Measurements from ENCODE around the gene SERP2.

Gene SERP2

DNA sequence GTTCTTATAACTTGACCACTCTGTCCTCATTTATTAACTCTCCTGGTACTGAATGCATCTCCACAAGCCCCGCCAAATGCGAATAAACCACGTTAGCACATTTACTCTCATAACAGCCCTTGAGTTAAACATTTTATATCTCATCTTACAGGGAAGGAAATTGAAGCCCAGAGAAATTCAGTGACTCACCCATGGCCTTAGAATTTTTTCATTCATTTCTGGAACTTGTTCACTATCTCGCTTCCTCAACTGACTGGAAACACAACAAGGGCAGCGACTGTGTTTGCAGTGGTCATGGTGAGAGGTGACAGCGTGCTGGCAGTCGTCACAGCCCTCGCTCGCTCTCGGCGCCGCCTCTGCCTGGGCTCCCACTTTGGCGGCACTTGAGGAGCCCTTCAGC is 39.5 kb downstream of the SERP2 start:
- no peaks in the 10 kb centered on the region for H3K79me2 ChIP-seq (ENCODE audit: low read length)
- peaks cover 5% of the 10 kb centered on the region for H3K4me1 ChIP-seq (ENCODE audit: low read length)
- H3K4me3 ChIP-seq (ENCODE audit: low read length), result no peak overlapping the region
- H3K27me3 ChIP-seq (ENCODE audit: low read depth, low read length), result peaks cover 23% of the 10 kb centered on the region
- no peak for TF ChIP-seq EZH2phosphoT487 (IDR thresholded peaks at IDR 0.05; ENCODE audit: low read depth)
- TF ChIP-seq, protein P1, sequence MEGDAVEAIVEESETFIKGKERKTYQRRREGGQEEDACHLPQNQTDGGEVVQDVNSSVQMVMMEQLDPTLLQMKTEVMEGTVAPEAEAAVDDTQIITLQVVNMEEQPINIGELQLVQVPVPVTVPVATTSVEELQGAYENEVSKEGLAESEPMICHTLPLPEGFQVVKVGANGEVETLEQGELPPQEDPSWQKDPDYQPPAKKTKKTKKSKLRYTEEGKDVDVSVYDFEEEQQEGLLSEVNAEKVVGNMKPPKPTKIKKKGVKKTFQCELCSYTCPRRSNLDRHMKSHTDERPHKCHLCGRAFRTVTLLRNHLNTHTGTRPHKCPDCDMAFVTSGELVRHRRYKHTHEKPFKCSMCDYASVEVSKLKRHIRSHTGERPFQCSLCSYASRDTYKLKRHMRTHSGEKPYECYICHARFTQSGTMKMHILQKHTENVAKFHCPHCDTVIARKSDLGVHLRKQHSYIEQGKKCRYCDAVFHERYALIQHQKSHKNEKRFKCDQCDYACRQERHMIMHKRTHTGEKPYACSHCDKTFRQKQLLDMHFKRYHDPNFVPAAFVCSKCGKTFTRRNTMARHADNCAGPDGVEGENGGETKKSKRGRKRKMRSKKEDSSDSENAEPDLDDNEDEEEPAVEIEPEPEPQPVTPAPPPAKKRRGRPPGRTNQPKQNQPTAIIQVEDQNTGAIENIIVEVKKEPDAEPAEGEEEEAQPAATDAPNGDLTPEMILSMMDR (IDR thresholded peaks at IDR 0.05; ENCODE audit: low read depth, low read length), result no peak
- H4K20me1 ChIP-seq (ENCODE audit: insufficient read depth, low read length), result no peaks in the 10 kb centered on the region
- H3K9ac ChIP-seq (ENCODE audit: low read length), result no peak overlapping the region
- no peaks in the 10 kb centered on the region for H3K9me3 ChIP-seq (ENCODE audit: insufficient read depth, low read length)
- no peak overlapping the region for H3K27ac ChIP-seq (ENCODE audit: low read length)
- H3K36me3 ChIP-seq (replicated peaks; ENCODE audit: low read depth, low read length), result no peaks in the 10 kb centered on the region
- H2AFZ ChIP-seq (ENCODE audit: low read depth, low read length), result no peak overlapping the region
- H3K4me2 ChIP-seq (ENCODE audit: low read length), result no peak overlapping the region

DNA sequence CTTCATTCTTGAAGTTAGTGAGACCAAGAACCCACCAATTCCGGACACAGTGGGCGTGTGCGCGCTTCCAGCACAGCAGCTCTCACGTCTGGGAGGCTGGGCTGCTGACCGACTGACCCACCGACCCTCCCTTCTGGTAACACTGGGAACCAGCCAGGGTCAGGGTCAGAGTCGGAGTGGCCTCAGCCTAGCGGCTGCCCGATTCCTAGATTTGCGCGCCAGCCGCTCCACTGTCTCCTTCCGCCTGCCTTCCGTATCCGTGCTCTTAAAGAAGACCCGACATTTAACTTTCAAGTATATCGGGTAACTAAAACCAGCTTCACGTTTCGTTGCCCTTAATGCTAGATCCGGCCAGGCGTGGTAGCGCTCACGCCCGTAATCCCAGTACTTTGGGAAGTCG is 41.1 kb downstream of the SERP2 start:
- Histone ChIP-seq H3K4me2 (ENCODE audit: low read length) (no peak overlapping the region), H3K4me1 (ENCODE audit: low read length) (peaks cover 6% of the 10 kb centered on the region), H3K9me3 (ENCODE audit: insufficient read depth, low read length) (no peaks in the 10 kb centered on the region), H2AFZ (ENCODE audit: low read depth, low read length) (no peak overlapping the region), H3K4me3 (ENCODE audit: low read length) (no peak overlapping the region), H4K20me1 (ENCODE audit: insufficient read depth, low read length) (no peaks in the 10 kb centered on the region), H3K9ac (ENCODE audit: low read length) (no peak overlapping the region), H3K79me2 (ENCODE audit: low read length) (no peaks in the 10 kb centered on the region), H3K27me3 (ENCODE audit: low read depth, low read length) (peaks cover 14% of the 10 kb centered on the region), H3K36me3 (replicated peaks; ENCODE audit: low read depth, low read length) (no peaks in the 10 kb centered on the region), H3K27ac (ENCODE audit: low read length) (no peak overlapping the region)
- TF ChIP-seq, protein P1 (IDR thresholded peaks at IDR 0.05; ENCODE audit: low read depth, low read length), result no peak
- TF ChIP-seq EZH2phosphoT487 (IDR thresholded peaks at IDR 0.05; ENCODE audit: low read depth), result no peak

DNA sequence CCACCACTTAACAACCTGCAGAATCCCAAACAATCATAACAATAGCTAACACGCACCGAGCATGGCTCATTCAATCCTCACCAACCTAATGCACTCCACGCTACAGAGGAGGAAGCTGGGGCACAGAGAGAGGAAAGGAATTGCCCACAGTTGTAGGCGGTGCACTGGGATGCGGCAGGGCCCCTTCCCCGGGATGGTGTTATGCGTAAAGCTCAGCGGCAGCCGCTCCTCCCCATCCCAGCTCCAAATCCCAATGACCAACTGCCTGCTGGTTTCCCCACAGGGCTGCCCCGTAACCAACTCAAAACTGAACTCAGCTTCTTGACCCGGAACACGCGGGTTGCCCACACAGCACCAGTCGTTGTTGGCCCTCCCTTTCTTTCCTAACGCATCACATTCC is 42.2 kb downstream of the SERP2 start:
- H2AFZ ChIP-seq (ENCODE audit: low read depth, low read length), result no peak overlapping the region
- H3K79me2 ChIP-seq (ENCODE audit: low read length), result no peaks in the 10 kb centered on the region
- no peak overlapping the region for H3K4me2 ChIP-seq (ENCODE audit: low read length)

GRCh38 chr13:44416301-44416700 is 42.7 kb downstream of the SERP2 start:
- Histone ChIP-seq H3K27me3 (ENCODE audit: low read depth, low read length) (peaks cover 11% of the 10 kb centered on the region), H3K4me2 (ENCODE audit: low read length) (no peak overlapping the region), H2AFZ (ENCODE audit: low read depth, low read length) (no peak overlapping the region), H3K4me3 (ENCODE audit: low read length) (no peak overlapping the region), H4K20me1 (ENCODE audit: insufficient read depth, low read length) (no peaks in the 10 kb centered on the region), H3K27ac (ENCODE audit: low read length) (no peak overlapping the region), H3K4me1 (ENCODE audit: low read length) (peaks cover 6% of the 10 kb centered on the region), H3K36me3 (replicated peaks; ENCODE audit: low read depth, low read length) (no peaks in the 10 kb centered on the region), H3K9me3 (ENCODE audit: insufficient read depth, low read length) (no peaks in the 10 kb centered on the region), H3K79me2 (ENCODE audit: low read length) (no peaks in the 10 kb centered on the region), H3K9ac (ENCODE audit: low read length) (no peak overlapping the region)
- TF ChIP-seq, protein P1 (IDR thresholded peaks at IDR 0.05; ENCODE audit: low read depth, low read length), result no peak
- no peak for TF ChIP-seq EZH2phosphoT487 (IDR thresholded peaks at IDR 0.05; ENCODE audit: low read depth)

More for the DNA sequence above, 42.2 kb downstream of the SERP2 start:
- Histone ChIP-seq H3K4me1 (ENCODE audit: low read length) (peaks cover 6% of the 10 kb centered on the region), H4K20me1 (ENCODE audit: insufficient read depth, low read length) (no peaks in the 10 kb centered on the region), H3K36me3 (replicated peaks; ENCODE audit: low read depth, low read length) (no peaks in the 10 kb centered on the region), H3K9me3 (ENCODE audit: insufficient read depth, low read length) (no peaks in the 10 kb centered on the region), H3K27me3 (ENCODE audit: low read depth, low read length) (peaks cover 11% of the 10 kb centered on the region), H3K27ac (ENCODE audit: low read length) (no peak overlapping the region), H3K9ac (ENCODE audit: low read length) (no peak overlapping the region), H3K4me3 (ENCODE audit: low read length) (no peak overlapping the region)
- TF ChIP-seq EZH2phosphoT487 (IDR thresholded peaks at IDR 0.05; ENCODE audit: low read depth), result no peak
- TF ChIP-seq, protein P1 (IDR thresholded peaks at IDR 0.05; ENCODE audit: low read depth, low read length), result no peak
